ENCODE measurements around the gene C1orf21. TPM values are rescaled to one million over a fixed set of nuclear protein-coding genes. Genes with fewer than 3 reads are reported as not detected.

Gene C1orf21
- total RNA-seq, 1 donor from 2014 or later, result 31.8 TPM

DNA sequence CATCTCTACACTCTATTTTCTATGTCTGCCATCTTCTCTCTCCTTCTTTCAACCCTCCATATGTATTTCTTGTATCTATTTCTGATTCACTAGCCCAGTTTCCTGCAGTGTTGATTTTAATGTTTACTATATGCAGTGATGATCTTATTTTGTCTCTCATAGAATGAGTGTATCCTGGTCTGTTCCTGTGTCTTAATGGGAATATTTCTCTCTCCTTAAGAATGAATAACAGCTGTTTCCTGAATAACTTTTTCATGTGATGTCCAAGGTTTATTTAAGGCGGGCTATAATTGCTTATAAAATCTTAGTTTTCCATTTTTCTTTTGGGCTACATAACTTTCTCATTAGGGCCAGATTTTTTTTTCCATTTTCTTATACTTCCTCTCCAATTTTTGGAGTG lies 144.5 kb downstream of the C1orf21 start:
- DNase-seq (ENCODE audit: extremely low spot score, unreplicated experiment), result no peak
- peaks cover 4% of the 10 kb centered on the region for H3K4me1 Mint-ChIP-seq (ENCODE audit: unreplicated experiment)

DNA sequence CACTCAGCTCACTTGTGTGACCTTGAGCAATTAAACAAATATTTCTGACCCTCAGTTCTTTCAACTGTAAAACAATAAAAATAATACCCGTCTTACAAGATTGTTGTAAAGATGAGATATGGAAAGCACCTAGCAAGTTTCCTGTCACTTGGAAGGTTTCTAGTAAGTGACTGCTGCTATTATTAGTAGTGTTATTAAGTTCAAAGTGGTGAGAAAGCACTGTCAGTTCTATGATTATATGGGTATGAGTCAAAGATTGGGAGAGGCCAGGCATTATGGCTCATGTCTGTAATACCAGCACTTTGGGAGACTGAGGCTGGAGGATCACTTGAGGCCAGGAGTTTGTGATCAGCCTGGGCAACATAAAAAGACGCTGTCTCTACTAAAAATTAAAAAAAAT lies 145.4 kb downstream of the C1orf21 start:
- no peak for DNase-seq (ENCODE audit: extremely low spot score, unreplicated experiment)
- H3K4me3 Mint-ChIP-seq (ENCODE audit: unreplicated experiment), result no peak overlapping the region
- peaks cover 6% of the 10 kb centered on the region for H3K9me3 Mint-ChIP-seq (ENCODE audit: unreplicated experiment)
- H3K36me3 Mint-ChIP-seq (ENCODE audit: unreplicated experiment), result peaks cover 16% of the 10 kb centered on the region
- no peak overlapping the region for H3K27ac Mint-ChIP-seq (ENCODE audit: unreplicated experiment)
- TF ChIP-seq, protein P1, sequence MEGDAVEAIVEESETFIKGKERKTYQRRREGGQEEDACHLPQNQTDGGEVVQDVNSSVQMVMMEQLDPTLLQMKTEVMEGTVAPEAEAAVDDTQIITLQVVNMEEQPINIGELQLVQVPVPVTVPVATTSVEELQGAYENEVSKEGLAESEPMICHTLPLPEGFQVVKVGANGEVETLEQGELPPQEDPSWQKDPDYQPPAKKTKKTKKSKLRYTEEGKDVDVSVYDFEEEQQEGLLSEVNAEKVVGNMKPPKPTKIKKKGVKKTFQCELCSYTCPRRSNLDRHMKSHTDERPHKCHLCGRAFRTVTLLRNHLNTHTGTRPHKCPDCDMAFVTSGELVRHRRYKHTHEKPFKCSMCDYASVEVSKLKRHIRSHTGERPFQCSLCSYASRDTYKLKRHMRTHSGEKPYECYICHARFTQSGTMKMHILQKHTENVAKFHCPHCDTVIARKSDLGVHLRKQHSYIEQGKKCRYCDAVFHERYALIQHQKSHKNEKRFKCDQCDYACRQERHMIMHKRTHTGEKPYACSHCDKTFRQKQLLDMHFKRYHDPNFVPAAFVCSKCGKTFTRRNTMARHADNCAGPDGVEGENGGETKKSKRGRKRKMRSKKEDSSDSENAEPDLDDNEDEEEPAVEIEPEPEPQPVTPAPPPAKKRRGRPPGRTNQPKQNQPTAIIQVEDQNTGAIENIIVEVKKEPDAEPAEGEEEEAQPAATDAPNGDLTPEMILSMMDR (IDR thresholded peaks at IDR 0.05), result no peak
- peaks cover 4% of the 10 kb centered on the region for H3K4me1 Mint-ChIP-seq (ENCODE audit: unreplicated experiment)
- no peaks in the 10 kb centered on the region for H3K27me3 Mint-ChIP-seq (ENCODE audit: unreplicated experiment)

More for the DNA sequence above, 144.5 kb downstream of the C1orf21 start:
- peaks cover 11% of the 10 kb centered on the region for H3K36me3 Mint-ChIP-seq (ENCODE audit: unreplicated experiment)
- TF ChIP-seq, protein P1 (IDR thresholded peaks at IDR 0.05), result no peak
- H3K9me3 Mint-ChIP-seq (ENCODE audit: unreplicated experiment), result peaks cover 6% of the 10 kb centered on the region
- no peak overlapping the region for H3K27ac Mint-ChIP-seq (ENCODE audit: unreplicated experiment)
- no peaks in the 10 kb centered on the region for H3K27me3 Mint-ChIP-seq (ENCODE audit: unreplicated experiment)
- no peak overlapping the region for H3K4me3 Mint-ChIP-seq (ENCODE audit: unreplicated experiment)

DNA sequence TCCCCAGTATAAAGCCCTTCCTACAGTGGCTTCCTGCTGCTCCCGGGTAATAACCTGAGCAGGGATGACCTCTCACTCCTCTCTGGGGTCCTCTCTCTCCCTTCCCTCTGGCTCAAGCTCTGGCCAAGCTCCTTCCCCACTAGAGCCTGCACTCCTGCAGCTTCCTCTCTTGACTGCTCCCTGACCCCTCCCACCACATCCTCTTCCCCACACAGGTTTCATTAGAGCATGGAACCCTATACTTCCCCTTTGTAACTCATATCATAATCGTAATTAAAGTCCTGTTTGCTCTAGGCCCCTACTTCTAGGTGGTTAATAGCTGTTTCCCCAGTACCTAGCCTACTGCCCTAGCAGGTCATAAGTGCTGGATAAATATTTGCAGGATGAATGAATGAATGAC lies 146.2 kb downstream of the C1orf21 start:
- Mint-ChIP-seq H3K27me3 (ENCODE audit: unreplicated experiment) (no peaks in the 10 kb centered on the region), H3K4me3 (ENCODE audit: unreplicated experiment) (no peak overlapping the region), H3K9me3 (ENCODE audit: unreplicated experiment) (peaks cover 6% of the 10 kb centered on the region), H3K36me3 (ENCODE audit: unreplicated experiment) (peaks cover 21% of the 10 kb centered on the region), H3K4me1 (ENCODE audit: unreplicated experiment) (peaks cover 4% of the 10 kb centered on the region), H3K27ac (ENCODE audit: unreplicated experiment) (no peak overlapping the region)
- no peak for DNase-seq (ENCODE audit: extremely low spot score, unreplicated experiment)
- TF ChIP-seq, protein P1 (IDR thresholded peaks at IDR 0.05), result no peak

DNA sequence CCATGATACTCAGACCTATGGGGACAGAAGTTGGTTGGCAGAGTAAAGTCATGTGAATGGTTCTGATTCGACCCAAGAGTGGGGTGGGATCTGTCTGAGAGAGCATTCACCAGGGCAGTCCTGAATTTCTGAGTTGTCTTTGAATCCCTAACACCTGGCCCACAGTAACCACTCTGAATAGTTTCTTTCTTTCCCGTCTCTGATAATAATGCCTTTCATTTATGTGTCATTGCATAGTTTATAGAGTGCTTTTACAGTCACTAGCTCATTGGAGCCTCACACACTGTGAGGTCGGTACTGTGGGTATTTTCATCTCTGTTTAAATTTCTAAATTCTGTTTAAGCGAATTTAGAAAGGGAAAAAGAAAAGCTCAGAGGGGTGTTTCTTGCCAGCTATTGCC lies 147.1 kb downstream of the C1orf21 start:
- Mint-ChIP-seq H3K27ac (ENCODE audit: unreplicated experiment) (no peak overlapping the region), H3K36me3 (ENCODE audit: unreplicated experiment) (peaks cover 23% of the 10 kb centered on the region), H3K9me3 (ENCODE audit: unreplicated experiment) (peaks cover 15% of the 10 kb centered on the region), H3K4me1 (ENCODE audit: unreplicated experiment) (peaks cover 4% of the 10 kb centered on the region), H3K4me3 (ENCODE audit: unreplicated experiment) (no peak overlapping the region), H3K27me3 (ENCODE audit: unreplicated experiment) (no peaks in the 10 kb centered on the region)
- TF ChIP-seq, protein P1 (IDR thresholded peaks at IDR 0.05), result no peak
- no peak for DNase-seq (ENCODE audit: extremely low spot score, unreplicated experiment)

DNA sequence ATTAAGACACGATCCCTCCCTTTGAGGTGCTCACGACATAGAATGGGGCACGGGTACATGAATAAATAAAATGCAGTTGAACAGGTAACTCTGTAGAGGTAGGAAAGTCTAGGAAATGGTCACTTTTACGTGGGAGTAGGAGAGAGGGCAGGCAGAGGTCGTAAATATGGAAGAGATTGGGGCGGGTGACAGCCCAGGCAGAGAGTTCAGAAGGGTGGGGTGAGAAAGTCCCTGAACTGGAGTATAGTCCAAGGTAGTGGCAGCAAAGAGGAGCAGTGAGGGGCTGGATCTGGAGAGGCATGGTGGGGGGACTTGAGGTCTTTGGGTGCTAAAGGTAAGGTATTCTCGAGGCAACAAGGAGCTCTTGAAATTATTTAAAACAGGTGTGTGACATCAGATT lies 147.9 kb downstream of the C1orf21 start:
- no peak overlapping the region for H3K27ac Mint-ChIP-seq (ENCODE audit: unreplicated experiment)

More for the DNA sequence above, 147.9 kb downstream of the C1orf21 start:
- TF ChIP-seq, protein P1 (IDR thresholded peaks at IDR 0.05), result no peak
- Mint-ChIP-seq H3K4me1 (ENCODE audit: unreplicated experiment) (peaks cover 4% of the 10 kb centered on the region), H3K36me3 (ENCODE audit: unreplicated experiment) (peaks cover 27% of the 10 kb centered on the region), H3K9me3 (ENCODE audit: unreplicated experiment) (peaks cover 21% of the 10 kb centered on the region), H3K4me3 (ENCODE audit: unreplicated experiment) (no peak overlapping the region), H3K27me3 (ENCODE audit: unreplicated experiment) (no peaks in the 10 kb centered on the region)
- DNase-seq (ENCODE audit: extremely low spot score, unreplicated experiment), result no peak
